AG08396 (cell line): ENCODE results near the gene SUSD6.
"Not testable (repeated sequence)": the region's sequence is repeated elsewhere in the genome, so short reads cannot be mapped to it uniquely, and the experiment has no call there.

Experiments
- DNase-seq: peaks from one replicate; pipeline ENCODE4 v3.0.0; 2012; ENCODE audit warnings: low spot score, mixed read lengths

Gene SUSD6

DNA sequence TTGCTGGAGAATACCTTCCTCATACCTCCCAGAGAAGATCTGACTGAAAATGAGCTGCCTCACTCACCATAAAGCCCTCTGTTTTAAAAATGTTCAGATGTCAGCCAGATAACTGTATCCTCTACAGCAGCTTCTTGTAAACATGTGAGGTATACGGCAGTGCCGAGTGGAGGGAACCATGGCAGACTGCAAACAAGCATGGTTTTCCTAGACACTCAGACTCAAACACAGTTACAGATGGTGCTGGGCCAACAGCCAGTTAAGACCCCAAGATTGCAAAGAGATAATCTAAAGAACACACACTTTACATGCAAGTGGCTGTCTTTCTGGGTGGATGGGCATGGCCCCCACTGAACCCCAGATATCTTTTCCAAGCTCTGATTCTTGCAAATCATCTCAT is 20.1 kb upstream of the SUSD6 start:
- no peak for DNase-seq

DNA sequence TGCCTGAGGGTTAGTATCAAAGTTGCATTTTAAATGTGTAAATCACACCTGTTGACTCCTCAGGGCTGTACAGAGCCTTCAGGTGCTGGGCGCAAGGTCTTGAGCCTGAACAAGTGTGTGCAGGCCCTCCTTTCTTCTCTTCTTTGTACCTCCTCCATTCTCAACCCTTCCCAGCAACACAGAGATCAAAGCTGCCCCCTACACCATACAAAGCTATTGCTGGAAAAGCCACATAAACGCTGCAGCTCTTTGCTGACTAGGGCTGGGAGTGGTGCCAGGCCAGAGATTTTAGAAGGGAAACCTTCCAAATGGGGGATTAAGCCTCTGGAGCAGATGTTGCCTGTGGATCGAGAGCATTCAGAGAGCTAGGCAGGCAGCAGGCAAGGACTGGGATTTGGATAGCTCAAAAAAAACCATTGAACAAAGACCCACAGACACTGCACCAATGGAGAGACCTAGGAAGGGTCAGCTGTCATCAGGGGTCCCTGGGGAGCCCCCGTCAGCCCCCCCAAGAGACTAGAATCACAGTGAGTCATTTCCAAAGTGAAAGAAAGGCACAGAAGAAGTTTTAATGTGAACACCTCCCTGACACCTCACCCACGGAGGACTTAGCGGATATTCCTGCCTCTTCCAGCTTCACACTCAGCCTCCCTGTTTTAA is 18.2 kb upstream of the SUSD6 start:
- peak; percentile 58 for DNase-seq

GRCh38 chr14:69594846-69595245 is 16.6 kb upstream of the SUSD6 start:
- DNase-seq = no peak

- no peak for DNase-seq
Observed at GRCh38 chr14:69595336-69595735, 16.1 kb upstream of the SUSD6 start.

- DNase-seq = not testable (repeated sequence)
Observed at GRCh38 chr14:69599431-69599830, 12.0 kb upstream of the SUSD6 start.

- DNase-seq = no peak
Observed at GRCh38 chr14:69600304-69600891, 11.0 kb upstream of the SUSD6 start.

- DNase-seq = no peak
Observed at GRCh38 chr14:69605738-69606137, 5.7 kb upstream of the SUSD6 start.

- DNase-seq = no peak
Observed at GRCh38 chr14:69606258-69607184, 4.9 kb upstream of the SUSD6 start.

DNA sequence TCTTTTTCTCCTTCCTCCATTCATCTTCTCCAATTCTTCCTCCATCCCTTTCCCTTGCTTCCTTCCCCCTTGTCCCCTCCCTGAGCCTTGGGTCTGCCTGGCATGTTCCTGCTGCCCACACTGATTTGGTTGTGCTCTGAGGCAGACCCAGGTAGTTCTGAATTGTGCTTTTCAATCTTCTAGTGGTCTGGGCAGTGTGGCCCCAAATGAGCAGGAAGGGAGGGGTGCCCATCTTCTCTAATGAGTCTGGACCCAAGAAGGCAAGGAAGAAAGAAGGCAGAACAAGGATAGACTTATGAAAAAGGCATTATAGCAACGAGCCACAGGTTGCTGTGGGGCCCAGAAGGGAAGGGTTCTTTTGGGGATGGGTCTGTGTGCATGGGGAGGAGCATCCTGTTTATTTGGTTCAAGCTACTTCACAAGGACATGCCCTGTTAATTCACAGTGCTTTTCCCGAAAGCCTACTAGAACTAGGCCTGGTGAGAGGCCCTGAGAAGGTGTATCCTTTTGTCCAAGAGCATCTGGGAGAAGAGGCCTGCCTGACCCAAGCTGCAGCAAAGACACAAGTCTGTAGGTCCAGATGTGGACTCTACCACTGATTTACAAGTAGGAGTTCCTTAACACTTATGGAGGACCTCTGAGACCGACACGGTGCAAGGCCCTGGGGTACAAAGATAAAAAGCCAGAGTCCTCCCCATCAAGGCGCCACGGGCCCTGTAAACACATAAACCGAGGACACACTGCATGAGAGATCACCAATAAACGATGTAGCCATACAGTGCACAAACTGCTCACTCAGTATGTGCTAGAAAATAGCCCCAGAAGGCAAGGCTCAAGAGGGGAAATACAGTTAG is 1.1 kb upstream of the SUSD6 start:
- DNase-seq = no peak

GRCh38 chr14:69610874-69611171 is 573 bp upstream of the SUSD6 start:
- DNase-seq = no peak

DNA sequence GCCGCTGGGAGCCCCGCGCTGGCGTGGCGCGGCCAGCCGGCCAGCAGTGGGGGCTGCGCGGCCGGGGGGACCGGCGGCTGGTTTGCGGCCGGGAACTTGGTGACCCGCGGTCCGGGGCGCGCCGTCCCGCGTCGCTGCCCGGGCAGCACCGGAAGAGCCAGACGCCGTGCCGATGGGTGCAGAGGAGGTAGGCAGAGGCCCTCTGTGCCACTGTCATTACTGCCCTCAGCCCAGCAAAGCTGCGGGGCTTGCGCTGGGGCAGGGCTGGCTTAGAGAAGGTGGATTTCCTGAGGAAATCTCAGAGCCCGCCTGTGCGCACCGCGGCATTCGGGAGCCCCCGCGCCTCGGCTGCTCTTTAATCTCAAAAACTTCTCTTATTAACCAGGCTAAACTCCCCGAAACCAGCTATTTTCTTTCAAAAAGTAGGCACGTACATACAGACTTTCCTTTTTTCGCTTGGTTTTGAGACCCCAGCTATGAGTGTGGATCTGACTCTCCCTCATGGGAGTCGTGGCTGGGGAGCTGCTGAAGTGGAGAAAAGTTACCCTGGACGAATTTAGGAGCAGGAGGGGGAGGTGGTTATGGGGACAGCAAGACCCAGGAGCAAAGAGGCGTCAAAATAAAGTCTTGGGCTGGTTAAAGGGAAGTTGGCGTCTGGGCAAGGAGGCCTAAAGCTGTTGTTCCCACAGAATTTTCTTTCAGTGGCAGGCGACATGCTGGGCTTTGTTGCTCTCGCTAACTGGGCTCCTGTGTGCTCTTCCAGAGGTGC is 802 bp downstream of the SUSD6 start:
- DNase-seq = no peak

DNA sequence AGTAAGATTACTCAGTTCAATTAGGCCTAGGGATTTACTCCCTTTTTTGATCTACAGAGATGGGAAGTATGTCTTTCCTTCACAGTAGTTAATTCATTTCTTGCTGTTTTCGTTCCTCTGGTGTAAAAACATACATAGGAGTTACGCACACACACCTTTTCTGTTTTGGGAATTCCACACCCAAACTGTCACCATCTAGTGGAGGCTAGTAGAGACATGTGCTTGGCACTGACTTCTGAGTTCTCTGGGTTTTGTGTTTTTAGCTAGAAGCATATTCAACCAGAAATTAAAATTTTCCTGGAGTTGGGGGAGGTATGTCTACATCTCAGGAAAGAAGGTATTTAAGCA is 1.4 kb downstream of the SUSD6 start:
- DNase-seq = no peak

DNA sequence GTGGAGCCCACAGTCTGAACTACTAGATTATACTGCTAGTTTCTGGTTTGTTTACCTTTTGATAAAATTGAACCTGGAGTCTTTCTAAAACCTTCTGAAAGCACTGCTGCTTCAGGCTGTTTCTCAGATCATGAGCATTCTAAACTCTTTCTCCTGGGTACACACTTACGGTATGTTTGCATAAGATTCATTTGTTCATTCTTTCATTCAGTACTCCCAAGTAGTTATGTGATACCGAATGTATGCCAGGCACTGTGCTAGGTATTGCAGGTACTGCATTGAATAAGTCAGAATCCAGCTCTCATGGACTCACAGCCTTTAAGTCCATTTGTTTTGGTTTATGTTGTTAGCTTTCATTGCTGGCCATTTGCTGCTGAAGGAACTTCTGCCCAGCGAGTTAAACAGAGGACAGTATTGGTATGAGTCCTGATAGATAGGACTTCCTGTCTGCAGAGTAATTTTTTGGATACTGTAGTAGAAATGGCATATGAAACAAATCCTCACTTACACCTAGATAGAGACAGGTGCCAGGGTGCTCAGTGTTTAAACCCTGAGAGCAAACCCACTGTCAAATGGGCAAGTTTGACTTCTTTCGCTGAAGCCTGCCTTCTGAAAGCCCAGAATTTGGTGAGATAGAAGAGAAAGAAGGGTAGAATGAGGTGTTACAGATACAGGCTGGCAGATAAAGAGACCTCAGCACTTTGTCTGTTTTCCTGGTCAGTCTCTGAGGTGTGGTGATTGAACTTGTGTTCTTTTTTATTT is 2.1 kb downstream of the SUSD6 start:
- no peak for DNase-seq

DNA sequence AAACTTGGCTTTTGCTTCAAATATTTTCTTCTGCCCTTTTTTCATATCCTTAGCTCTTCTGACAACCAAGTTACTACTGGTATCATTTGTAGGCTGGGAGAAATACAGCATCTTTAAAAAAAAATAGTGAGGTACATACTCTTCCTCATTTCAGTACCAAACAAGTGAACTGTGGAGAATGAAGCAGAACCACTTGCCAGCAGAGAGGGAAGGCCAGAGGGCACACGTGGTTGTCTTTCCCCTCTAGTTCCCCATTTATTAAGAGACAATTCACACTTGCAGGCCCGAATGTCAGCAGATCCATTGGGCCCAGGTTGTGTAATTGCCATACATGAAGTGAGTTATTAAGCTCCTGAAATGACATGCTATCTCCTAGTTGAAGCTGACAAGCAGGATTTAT is 3.2 kb downstream of the SUSD6 start:
- DNase-seq = no peak

- DNase-seq = no peak
Observed at GRCh38 chr14:69615121-69615495, 3.7 kb downstream of the SUSD6 start.

- no peak for DNase-seq
Observed at GRCh38 chr14:69615496-69616407, 4.4 kb downstream of the SUSD6 start.

DNA sequence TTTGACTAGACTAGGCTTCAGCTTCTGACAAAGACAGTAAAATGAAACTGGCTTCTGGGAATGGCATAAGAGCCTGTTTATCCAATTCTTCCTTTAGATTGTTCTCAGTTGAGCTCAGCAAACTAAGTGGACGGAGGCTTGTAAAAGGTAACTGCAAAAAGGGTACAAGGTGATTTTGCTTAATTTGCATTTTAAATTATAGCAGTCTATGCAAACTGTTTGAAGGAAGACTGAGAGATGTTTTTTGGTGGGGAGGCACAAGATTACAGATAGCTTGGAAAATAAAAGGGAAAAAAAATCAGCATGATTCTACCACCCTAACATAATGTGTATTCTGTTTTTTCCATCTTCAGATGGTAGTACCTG is 5.0 kb downstream of the SUSD6 start:
- no peak for DNase-seq

DNA sequence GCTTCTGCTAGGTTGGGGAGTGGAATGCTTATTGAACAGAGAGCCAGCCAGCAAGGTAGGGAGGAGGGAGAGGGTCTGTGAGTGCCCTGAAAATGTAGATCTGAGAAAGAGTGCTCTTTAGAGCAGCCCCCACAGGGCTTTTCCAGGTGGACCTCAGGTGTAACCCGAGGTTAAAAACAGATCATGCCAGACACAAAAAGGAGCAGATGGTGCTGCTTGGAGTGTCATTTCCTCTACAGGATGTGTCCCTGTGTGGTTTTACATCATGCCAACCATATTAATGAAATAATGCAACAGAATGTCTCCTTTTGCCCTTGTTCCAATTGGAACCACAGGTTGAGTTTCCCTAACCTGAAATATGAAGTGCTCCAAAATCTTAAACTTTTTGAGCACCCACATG is 6.4 kb downstream of the SUSD6 start:
- DNase-seq = no peak

DNA sequence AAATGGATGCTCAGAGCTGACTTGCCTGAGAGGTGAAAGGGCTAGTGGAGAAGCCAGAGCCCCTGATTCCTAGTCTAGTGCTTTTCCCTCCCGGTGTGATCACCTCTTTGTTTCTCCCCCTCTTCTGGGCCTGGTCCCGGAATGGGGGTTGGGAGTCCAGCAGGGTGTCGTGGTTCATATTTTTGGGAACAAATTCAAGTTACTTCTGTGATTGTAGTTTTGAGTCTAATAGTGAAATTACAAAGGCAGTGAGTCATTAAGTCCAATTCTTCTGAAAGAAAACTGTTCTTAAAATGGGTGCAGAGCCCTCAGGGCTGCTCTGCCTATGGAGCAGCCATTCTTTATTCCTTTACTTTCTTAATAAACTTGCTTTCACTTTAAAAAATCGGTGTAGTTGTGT is 7.6 kb downstream of the SUSD6 start:
- DNase-seq = no peak

- DNase-seq = no peak
Observed at GRCh38 chr14:69620211-69620611, 8.8 kb downstream of the SUSD6 start.
